Measurements from ENCODE around the gene MBNL1. TPM values are rescaled to one million over a fixed set of nuclear protein-coding genes. Genes with fewer than 3 reads are reported as not detected.

MBNL1 gene
- total RNA-seq, 1 donor from 2014 or later = 311 TPM

GRCh38 chr3:152295344-152295743 is 26.6 kb downstream of the MBNL1 start:
- H3K4me3 ChIP-seq = no peak overlapping the region

GRCh38 chr3:152295806-152296205 is 27.1 kb downstream of the MBNL1 start:
- DNase-seq (ENCODE audit: extremely low spot score in 2 of 2) = no peak
- Histone ChIP-seq H3K4me1 (peaks cover 79% of the 10 kb centered on the region), H3K27ac (peak overlapping the region; percentile 18), H3K36me3 (no peaks in the 10 kb centered on the region), H3K27me3 (no peaks in the 10 kb centered on the region), H3K4me3 (no peak overlapping the region), H3K9me3 (no peaks in the 10 kb centered on the region)
- intact Hi-C loops (cut with DNase I) = no loop called here
- TF ChIP-seq CTCF (IDR thresholded peaks at IDR 0.05) = no peak
- no peak for TF ChIP-seq POLR2AphosphoS5 (IDR thresholded peaks at IDR 0.05; ENCODE audit: insufficient read depth in 1 of 2, low read depth in 1 of 2)

More at GRCh38 chr3:152295344-152295743, 26.6 kb downstream of the MBNL1 start:
- no peak overlapping the region for H3K27ac ChIP-seq
- TF ChIP-seq POLR2AphosphoS5 (IDR thresholded peaks at IDR 0.05; ENCODE audit: insufficient read depth in 1 of 2, low read depth in 1 of 2) (no peak), CTCF (IDR thresholded peaks at IDR 0.05) (no peak), POLR2A (IDR thresholded peaks at IDR 0.05) (no peak)
- H3K27me3 ChIP-seq = no peaks in the 10 kb centered on the region
- no peaks in the 10 kb centered on the region for H3K36me3 ChIP-seq
- H3K9me3 ChIP-seq = no peaks in the 10 kb centered on the region
- H3K4me1 ChIP-seq = peaks cover 79% of the 10 kb centered on the region
- DNase-seq (ENCODE audit: extremely low spot score in 2 of 2) = no peak
- intact Hi-C loops (cut with DNase I) = no loop called here

- Histone ChIP-seq H3K27me3 (no peaks in the 10 kb centered on the region), H3K4me3 (no peak overlapping the region), H3K27ac (peak overlapping the region; percentile 18), H3K36me3 (no peaks in the 10 kb centered on the region), H3K4me1 (peaks cover 78% of the 10 kb centered on the region), H3K9me3 (no peaks in the 10 kb centered on the region)
- no peak for DNase-seq (ENCODE audit: extremely low spot score in 2 of 2)
- no peak for TF ChIP-seq POLR2AphosphoS5 (IDR thresholded peaks at IDR 0.05; ENCODE audit: insufficient read depth in 1 of 2, low read depth in 1 of 2)
- no peak for TF ChIP-seq POLR2A (IDR thresholded peaks at IDR 0.05)
- TF ChIP-seq CTCF (IDR thresholded peaks at IDR 0.05) = no peak
- intact Hi-C loops (cut with DNase I) = no loop called here
Observed at GRCh38 chr3:152296382-152296781, 27.7 kb downstream of the MBNL1 start.

GRCh38 chr3:152296971-152297370 is 28.2 kb downstream of the MBNL1 start:
- Histone ChIP-seq H3K27ac (peak overlapping the region; percentile 64), H3K9me3 (no peaks in the 10 kb centered on the region), H3K27me3 (no peaks in the 10 kb centered on the region), H3K4me1 (peaks cover 78% of the 10 kb centered on the region), H3K4me3 (no peak overlapping the region), H3K36me3 (no peaks in the 10 kb centered on the region)
- TF ChIP-seq CTCF (IDR thresholded peaks at IDR 0.05) (no peak), POLR2A (IDR thresholded peaks at IDR 0.05) (no peak), POLR2AphosphoS5 (IDR thresholded peaks at IDR 0.05; ENCODE audit: insufficient read depth in 1 of 2, low read depth in 1 of 2) (no peak)
- intact Hi-C loops (cut with DNase I) = no loop called here
- DNase-seq (ENCODE audit: extremely low spot score in 2 of 2) = no peak

GRCh38 chr3:152298393-152299248 is 29.9 kb downstream of the MBNL1 start:
- H3K9me3 ChIP-seq = no peaks in the 10 kb centered on the region
- H3K4me3 ChIP-seq = peak overlapping the region; percentile 30 to 47
- peaks cover 82% of the 10 kb centered on the region for H3K4me1 ChIP-seq
- no peak for TF ChIP-seq CTCF (IDR thresholded peaks at IDR 0.05)
- TF ChIP-seq POLR2AphosphoS5 (IDR thresholded peaks at IDR 0.05; ENCODE audit: insufficient read depth in 1 of 2, low read depth in 1 of 2) = peak in 1 of 2 donors; percentile 45
- intact Hi-C loops (cut with DNase I) = no loop called here
- H3K27me3 ChIP-seq = no peaks in the 10 kb centered on the region
- no peak for DNase-seq (ENCODE audit: extremely low spot score in 2 of 2)
- peak overlapping the region; percentile 64 for H3K27ac ChIP-seq
- H3K36me3 ChIP-seq = no peaks in the 10 kb centered on the region

Measured in vagina (tissue), 2 donors.